ENCODE measurements around the gene SLFN14. TPM values are rescaled to one million over a fixed set of nuclear protein-coding genes. Genes with fewer than 3 reads are reported as not detected.

SLFN14 gene
- total RNA-seq, 1 experiment from 2014 or later, result not detected

GRCh38 chr17:35555691-35556090 is 4.9 kb downstream of the SLFN14 start:
- H3K27me3 Mint-ChIP-seq (ENCODE audit: low read depth), result peaks cover 9% of the 10 kb centered on the region

More at GRCh38 chr17:35555691-35556090, 4.9 kb downstream of the SLFN14 start:
- H2BK12ac ChIP-seq (ENCODE audit: insufficient read length, low read depth, low read length), result no peak overlapping the region
- no peaks in the 10 kb centered on the region for H3K23me2 ChIP-seq (ENCODE audit: insufficient read length, low read depth, low read length, poor library complexity, severe bottlenecking)
- H4K5ac ChIP-seq (ENCODE audit: insufficient read length, low read depth, low read length), result no peak overlapping the region
- H2BK5ac ChIP-seq (ENCODE audit: insufficient read length, low read length), result no peak overlapping the region
- no peaks in the 10 kb centered on the region for H4K20me1 ChIP-seq (ENCODE audit: control insufficient read depth, insufficient read depth, insufficient read length)
- no peaks in the 10 kb centered on the region for H3K79me2 ChIP-seq (ENCODE audit: insufficient read depth, low read length)
- no peak overlapping the region for H4K8ac ChIP-seq (replicated peaks; ENCODE audit: insufficient read length, low read depth, low read length)
- peaks cover 9% of the 10 kb centered on the region in 2 experiments for H3K4me1 Mint-ChIP-seq
- no peak overlapping the region for H3T11ph ChIP-seq (ENCODE audit: low read length)
- no peaks in the 10 kb centered on the region for H3K79me1 ChIP-seq (ENCODE audit: insufficient read depth, low read depth, low read length, poor library complexity, severe bottlenecking)
- H3K36me3 Mint-ChIP-seq (ENCODE audit: insufficient read depth in 1 of 3, low read depth in 3 of 3), result no peaks in the 10 kb centered on the region
- H3K14ac ChIP-seq (ENCODE audit: insufficient read depth, low read length), result no peak overlapping the region
- H2AK5ac ChIP-seq (ENCODE audit: insufficient read length, low read length), result no peak overlapping the region
- H3K27ac Mint-ChIP-seq, result no peak overlapping the region; a peak in 1 of 7 replicates
- H2BK120ac ChIP-seq (ENCODE audit: low read depth, low read length, poor library complexity, severe bottlenecking), result no peak overlapping the region
- no peak overlapping the region for H3K4ac ChIP-seq (ENCODE audit: low read depth, low read length)
- no peak overlapping the region for H3K18ac ChIP-seq (ENCODE audit: insufficient read length, low read depth, low read length)
- no peak overlapping the region for H2BK15ac ChIP-seq (ENCODE audit: low read depth, low read length)
- no peaks in the 10 kb centered on the region for H3K27me3 ChIP-seq (ENCODE audit: insufficient read depth, low read length)
- H4K91ac ChIP-seq (ENCODE audit: insufficient read length, low read depth, low read length), result no peak overlapping the region
- no peak overlapping the region for H3K4me2 ChIP-seq (ENCODE audit: insufficient read depth, insufficient read length, low read length)
- no peaks in the 10 kb centered on the region for H3K4me1 ChIP-seq (ENCODE audit: insufficient read depth, low read length)
- H3K56ac ChIP-seq (ENCODE audit: insufficient read length, low read depth, low read length), result no peak overlapping the region
- TF ChIP-seq CTCF (conservative IDR thresholded peaks at IDR 0.05), result peak; percentile 44
- H2AFZ ChIP-seq (ENCODE audit: low read length), result no peak overlapping the region
- DNase-seq, result no peak
- no peak overlapping the region for H3K4me3 Mint-ChIP-seq
- H3K9me3 Mint-ChIP-seq, result no peaks in the 10 kb centered on the region
- H3K27ac ChIP-seq (ENCODE audit: insufficient read length, low read depth, low read length), result no peak overlapping the region
- no peak overlapping the region for H2BK20ac ChIP-seq (ENCODE audit: low read depth, low read length, poor library complexity, severe bottlenecking)
- H3K9ac ChIP-seq (ENCODE audit: extremely low read depth, insufficient read length, low read length), result no peak overlapping the region
- no peaks in the 10 kb centered on the region for H3K9me3 ChIP-seq (ENCODE audit: control insufficient read depth, low read depth, low read length)
- H3K23ac ChIP-seq (ENCODE audit: insufficient read length, low read depth, low read length), result no peak overlapping the region
- WGBS (ENCODE audit: extremely low coverage, insufficient read length, low lambda C conversion rate), result no CpG with 5 or more reads among the region's 5 CpGs

Data from H9 (cell line).